ENCODE data around the gene LRRC34. TPM values are rescaled to one million over a fixed set of nuclear protein-coding genes. Genes with fewer than 3 reads are reported as not detected.

The LRRC34 gene
- total RNA-seq, 1 donor from 2014 or later: 2.2 TPM

- Mint-ChIP-seq H3K27ac (ENCODE audit: unreplicated experiment) (no peak overlapping the region), H3K9me3 (ENCODE audit: low read depth) (no peaks in the 10 kb centered on the region), H3K4me3 (ENCODE audit: unreplicated experiment) (no peak overlapping the region), H3K36me3 (ENCODE audit: low read depth) (no peaks in the 10 kb centered on the region), H3K27me3 (ENCODE audit: low read depth) (peaks cover 16% of the 10 kb centered on the region), H3K4me1 (ENCODE audit: low read depth) (no peaks in the 10 kb centered on the region)
- TF ChIP-seq CTCF (IDR thresholded peaks at IDR 0.05): no peak
- DNase-seq (ENCODE audit: low spot score): no peak
Observed at GRCh38 chr3:169746924-169747323, 65.8 kb downstream of the LRRC34 start.

- no peak overlapping the region for H3K27ac Mint-ChIP-seq (ENCODE audit: unreplicated experiment)
- no peaks in the 10 kb centered on the region for H3K9me3 Mint-ChIP-seq (ENCODE audit: low read depth)
- peak; percentile 85 for TF ChIP-seq CTCF (IDR thresholded peaks at IDR 0.05)
- H3K4me3 Mint-ChIP-seq (ENCODE audit: unreplicated experiment): no peak overlapping the region
- no peak for DNase-seq (ENCODE audit: low spot score)
- H3K36me3 Mint-ChIP-seq (ENCODE audit: low read depth): no peaks in the 10 kb centered on the region
- peaks cover 13% of the 10 kb centered on the region for H3K27me3 Mint-ChIP-seq (ENCODE audit: low read depth)
- no peaks in the 10 kb centered on the region for H3K4me1 Mint-ChIP-seq (ENCODE audit: low read depth)
Observed at GRCh38 chr3:169744366-169745054, 68.2 kb downstream of the LRRC34 start.

Other genes starting within 250 kb of the LRRC34 start
- 4.6 to 11.4 TPM (median 5.2 TPM) in 3 replicates for gene MECOM, start 149.2 kb downstream of the LRRC34 start, total RNA-seq
- gene TERC, start 47.8 kb downstream of the LRRC34 start, total RNA-seq: 0.99 to 1.4 TPM in 2 of 3 replicates, not detected in the other
- gene ACTRT3, start 43.3 kb downstream of the LRRC34 start, total RNA-seq: 3.6 to 5.7 TPM (median 4.6 TPM) in 3 replicates
- 12.2 to 16.5 TPM (median 14.3 TPM) in 3 replicates for gene MYNN, start 39.5 kb downstream of the LRRC34 start, total RNA-seq
- gene LRRIQ4, start within 50 bp of the LRRC34 start, total RNA-seq: not detected in 3 replicates
- not detected in 3 replicates for gene LRRC31, start 57.0 kb upstream of the LRRC34 start, total RNA-seq
- gene SAMD7, start 98.7 kb upstream of the LRRC34 start, total RNA-seq: not detected in 3 replicates
- gene SEC62, start 153.9 kb upstream of the LRRC34 start, total RNA-seq: 99.2 to 128 TPM (median 106 TPM) in 3 replicates
- gene GPR160, start 225.1 kb upstream of the LRRC34 start, total RNA-seq: 0.37 to 0.60 TPM (median 0.49 TPM) in 3 replicates